Mesodermal cell (in vitro differentiated cells): Measurements from ENCODE around the gene PCSK5.

Experiments used
- H3K27ac ChIP-seq: 2 replicates; pipeline ENCODE4 v1.7.0; 2013; ENCODE audit warnings: mild to moderate bottlenecking, low read depth, low read length, moderate library complexity; ENCODE audit not compliant: severe bottlenecking
- H3K36me3 ChIP-seq: 2 replicates; pipeline ENCODE4 v1.7.1; 2013; ENCODE audit warnings: mild to moderate bottlenecking, low read length, moderate library complexity; ENCODE audit not compliant: control insufficient read depth, insufficient read depth
- H3K4me1 ChIP-seq: one replicate; pipeline ENCODE4 v1.7.1; 2013; ENCODE audit warnings: mild to moderate bottlenecking, low read length; ENCODE audit not compliant: insufficient read depth, control insufficient read depth, poor library complexity, severe bottlenecking
- H3K4me3 ChIP-seq: 2 replicates; pipeline ENCODE4 v1.7.0; 2013; ENCODE audit warnings: low read length, control low read depth, mild to moderate bottlenecking; ENCODE audit not compliant: insufficient read depth, poor library complexity, severe bottlenecking; ENCODE audit errors: extremely low read depth
- H3K9me3 ChIP-seq: 2 replicates; pipeline ENCODE4 v1.7.1; 2013; ENCODE audit warnings: mild to moderate bottlenecking, low read length, moderate library complexity; ENCODE audit not compliant: control insufficient read depth
- WGBS, 2 experiments: methylation state at CpG; one replicate each; pipeline ENCODE4 v1.1.5; 2013; ENCODE audit warnings: missing lambda C conversion rate in 2 of 2; ENCODE audit not compliant: insufficient coverage in 2 of 2; 5-methylcytosine and 5-hydroxymethylcytosine counted together

Gene PCSK5

DNA sequence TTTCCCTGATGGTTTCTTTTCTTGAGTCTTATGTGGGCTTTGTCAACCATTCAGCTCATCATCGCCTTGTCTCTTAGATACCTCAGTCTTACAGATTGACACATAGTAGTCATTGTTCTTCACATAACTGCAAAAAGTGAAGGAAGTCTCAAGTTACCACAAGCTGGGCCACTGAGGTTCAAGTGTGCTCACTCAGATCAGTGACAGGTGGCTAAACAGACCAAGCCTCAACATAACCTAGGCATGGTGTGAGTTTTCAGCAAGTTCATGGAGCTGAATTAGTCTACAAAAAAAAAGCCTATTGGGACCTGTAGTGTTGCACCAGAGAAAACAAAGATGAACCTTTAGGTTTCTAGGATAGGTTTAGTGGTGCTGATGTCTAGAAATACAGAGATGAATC lies 445.6 kb downstream of the PCSK5 start:
- H3K27ac ChIP-seq: no peak overlapping the region
- no peak overlapping the region for H3K4me3 ChIP-seq
- H3K9me3 ChIP-seq: no peaks in the 10 kb centered on the region
- WGBS, 2 experiments: 100% methylated on average over 1 of the region's 1 CpG; no CpG with 5 or more reads in 1 of the 2 experiments
- H3K4me1 ChIP-seq: no peaks in the 10 kb centered on the region
- H3K36me3 ChIP-seq: no peaks in the 10 kb centered on the region

- no peaks in the 10 kb centered on the region for H3K36me3 ChIP-seq
- no peak overlapping the region for H3K27ac ChIP-seq
- no peaks in the 10 kb centered on the region for H3K9me3 ChIP-seq
- no peaks in the 10 kb centered on the region for H3K4me1 ChIP-seq
- H3K4me3 ChIP-seq: no peak overlapping the region
- WGBS, 2 experiments: 73 to 82% methylated on average over 2 to 4 of the region's 6 CpGs
These were observed 447.9 kb downstream of the PCSK5 start for GRCh38 chr9:76338418-76338817.

GRCh38 chr9:76341616-76342015 lies 451.1 kb downstream of the PCSK5 start:
- WGBS, 2 experiments: 100% methylated on average over 1 of the region's 1 CpG; no CpG with 5 or more reads in 1 of the 2 experiments
- H3K4me3 ChIP-seq: no peak overlapping the region
- no peaks in the 10 kb centered on the region for H3K9me3 ChIP-seq
- H3K36me3 ChIP-seq: no peaks in the 10 kb centered on the region
- H3K4me1 ChIP-seq: no peaks in the 10 kb centered on the region
- no peak overlapping the region for H3K27ac ChIP-seq

DNA sequence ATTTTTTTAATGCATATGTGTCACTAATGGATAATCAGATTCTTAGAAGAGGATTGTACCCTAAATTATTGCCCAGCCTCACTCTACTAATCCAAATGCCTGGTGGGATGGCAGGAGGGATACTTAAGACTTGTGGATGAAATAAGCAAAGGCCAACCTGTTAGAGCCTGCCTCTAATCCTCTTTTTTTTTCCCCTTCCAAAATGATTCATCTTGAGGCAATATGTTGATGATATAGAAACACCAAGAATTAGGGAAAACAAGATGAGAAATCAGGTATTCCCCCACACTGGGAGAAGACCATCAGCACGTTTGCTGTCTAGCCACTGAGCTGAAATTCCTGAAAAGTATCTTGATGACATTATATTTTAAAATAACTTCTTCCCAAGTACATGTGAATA lies 451.7 kb downstream of the PCSK5 start:
- no peaks in the 10 kb centered on the region for H3K36me3 ChIP-seq
- no peaks in the 10 kb centered on the region for H3K9me3 ChIP-seq
- no peak overlapping the region for H3K4me3 ChIP-seq
- no CpG with 5 or more reads among the region's 1 CpG for WGBS, 2 experiments
- no peak overlapping the region for H3K27ac ChIP-seq
- H3K4me1 ChIP-seq: no peaks in the 10 kb centered on the region

- no peaks in the 10 kb centered on the region for H3K36me3 ChIP-seq
- H3K4me3 ChIP-seq: no peak overlapping the region
- H3K27ac ChIP-seq: no peak overlapping the region
- H3K4me1 ChIP-seq: no peaks in the 10 kb centered on the region
- WGBS, 2 experiments: no CpG with 5 or more reads among the region's 2 CpGs
- H3K9me3 ChIP-seq: no peaks in the 10 kb centered on the region
These were observed 452.4 kb downstream of the PCSK5 start for GRCh38 chr9:76342858-76343257.

DNA sequence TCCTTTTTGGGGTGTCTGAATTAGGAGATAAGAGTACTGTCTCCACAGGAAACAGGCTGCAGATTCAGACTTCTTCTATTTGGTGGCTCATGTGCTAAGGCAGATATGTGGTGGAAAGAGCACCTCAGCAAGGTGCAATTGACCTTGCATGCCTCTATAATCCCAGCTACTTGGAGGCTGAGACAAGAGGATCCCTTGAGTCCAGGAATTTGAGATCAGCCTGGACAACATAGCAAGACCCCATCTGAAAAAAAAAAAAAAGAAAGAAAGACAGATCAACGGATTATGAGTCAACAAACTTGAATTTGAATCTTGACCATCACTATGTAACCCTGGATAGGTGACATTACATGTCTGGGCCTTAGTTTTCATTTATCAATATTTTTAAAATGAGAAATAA lies 459.4 kb downstream of the PCSK5 start:
- no peaks in the 10 kb centered on the region for H3K9me3 ChIP-seq
- no peak overlapping the region for H3K27ac ChIP-seq
- no peak overlapping the region for H3K4me3 ChIP-seq
- H3K4me1 ChIP-seq: no peaks in the 10 kb centered on the region
- no peaks in the 10 kb centered on the region for H3K36me3 ChIP-seq
- WGBS, 2 experiments: no CpG with 5 or more reads among the region's 1 CpG

- no peak overlapping the region for H3K4me3 ChIP-seq
- no peaks in the 10 kb centered on the region for H3K36me3 ChIP-seq
- WGBS, 2 experiments: 100% methylated on average over 2 of the region's 3 CpGs; no CpG with 5 or more reads in 1 of the 2 experiments
- no peak overlapping the region for H3K27ac ChIP-seq
- H3K9me3 ChIP-seq: no peaks in the 10 kb centered on the region
- no peaks in the 10 kb centered on the region for H3K4me1 ChIP-seq
These were observed 460.5 kb downstream of the PCSK5 start for GRCh38 chr9:76351006-76351405.

GRCh38 chr9:76352026-76352620 lies 461.6 kb downstream of the PCSK5 start:
- Histone ChIP-seq H3K9me3 (no peaks in the 10 kb centered on the region), H3K4me3 (no peak overlapping the region), H3K4me1 (no peaks in the 10 kb centered on the region), H3K27ac (no peak overlapping the region), H3K36me3 (no peaks in the 10 kb centered on the region)
- 100% methylated on average over 1 of the region's 4 CpGs; no CpG with 5 or more reads in 1 of the 2 experiments for WGBS, 2 experiments

GRCh38 chr9:76353280-76353679 lies 462.8 kb downstream of the PCSK5 start:
- H3K9me3 ChIP-seq: no peaks in the 10 kb centered on the region
- H3K36me3 ChIP-seq: no peaks in the 10 kb centered on the region
- 82 to 83% methylated on average over 3 to 4 of the region's 5 CpGs for WGBS, 2 experiments
- no peak overlapping the region for H3K27ac ChIP-seq
- H3K4me1 ChIP-seq: no peaks in the 10 kb centered on the region
- H3K4me3 ChIP-seq: no peak overlapping the region

GRCh38 chr9:76354221-76354620 lies 463.7 kb downstream of the PCSK5 start:
- H3K9me3 ChIP-seq: no peaks in the 10 kb centered on the region
- H3K4me1 ChIP-seq: no peaks in the 10 kb centered on the region
- H3K4me3 ChIP-seq: no peak overlapping the region
- H3K36me3 ChIP-seq: no peaks in the 10 kb centered on the region
- WGBS, 2 experiments: 0 to 42% methylated on average over 1 to 2 of the region's 3 CpGs
- no peak overlapping the region for H3K27ac ChIP-seq

DNA sequence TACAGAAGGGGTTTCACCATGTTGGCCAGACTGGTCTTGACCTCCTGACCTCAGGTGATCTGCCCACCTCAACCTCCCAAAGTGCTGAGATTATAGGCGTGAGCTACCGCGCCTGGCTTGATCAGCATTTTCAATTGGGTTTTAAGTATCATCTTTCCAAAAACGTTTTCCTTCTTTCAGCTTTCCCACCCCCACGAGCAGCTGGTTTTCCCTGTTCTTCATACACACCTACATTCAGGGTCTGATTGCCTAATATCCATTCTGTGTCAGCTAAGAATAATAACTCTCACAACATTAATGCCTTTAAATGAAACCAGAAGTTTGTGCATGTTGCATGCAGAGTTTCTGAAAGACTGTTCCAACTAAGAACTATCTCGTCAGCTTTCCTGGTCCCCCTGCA lies 465.4 kb downstream of the PCSK5 start:
- 80 to 84% methylated on average over 6 of the region's 6 CpGs for WGBS, 2 experiments
- no peak overlapping the region for H3K4me3 ChIP-seq

More for the DNA sequence above, 465.4 kb downstream of the PCSK5 start:
- no peaks in the 10 kb centered on the region for H3K4me1 ChIP-seq
- no peak overlapping the region for H3K27ac ChIP-seq
- H3K36me3 ChIP-seq: no peaks in the 10 kb centered on the region
- H3K9me3 ChIP-seq: no peaks in the 10 kb centered on the region
